GM23248 (cell line): ENCODE data around the gene EPHB6. TPM values are rescaled to one million over a fixed set of nuclear protein-coding genes. Genes with fewer than 3 reads are reported as not detected.

Experiments
- DNase-seq: peaks from one replicate; pipeline ENCODE4 v3.0.0-alpha.2; 2015
- H2AFZ ChIP-seq: fragments of 200-600 bp; sonication (generic); 2 replicates; pipeline ENCODE4 v1.6.1; 2016; ENCODE audit warnings: antibody characterized with exemption
- H3F3A ChIP-seq: fragments of 200-600 bp; sonication (generic); 2 replicates; pipeline ENCODE4 v1.6.1; 2016; ENCODE audit warnings: mild to moderate bottlenecking, antibody characterized with exemption, mixed run types; ENCODE audit not compliant: insufficient read depth
- H3K27ac ChIP-seq: fragments of 200-600 bp; sonication (generic); 2 replicates; pipeline ENCODE4 v1.5.1; 2016; ENCODE audit warnings: mild to moderate bottlenecking
- H3K27me3 ChIP-seq: fragments of 200-600 bp; sonication (generic); replicated peaks from 2 replicates; pipeline ENCODE4 v1.6.1; 2016; ENCODE audit warnings: mild to moderate bottlenecking; ENCODE audit not compliant: insufficient read depth
- H3K36me3 ChIP-seq: fragments of 200-600 bp; sonication (generic); 2 replicates; pipeline ENCODE4 v1.6.1; 2016; ENCODE audit warnings: low read depth, mild to moderate bottlenecking
- H3K4me1 ChIP-seq: fragments of 200-600 bp; sonication (generic); 2 replicates; pipeline ENCODE4 v1.6.1; 2016; ENCODE audit warnings: mild to moderate bottlenecking; ENCODE audit not compliant: insufficient read depth
- H3K4me2 ChIP-seq: fragments of 200-600 bp; sonication (generic); one replicate; pipeline ENCODE4 v1.6.1; 2016; ENCODE audit warnings: mild to moderate bottlenecking; ENCODE audit not compliant: unreplicated experiment
- H3K4me3 ChIP-seq: fragments of 200-600 bp; sonication (generic); 2 replicates; pipeline ENCODE4 v1.5.1; 2016; ENCODE audit warnings: mild to moderate bottlenecking
- H3K79me2 ChIP-seq: fragments of 200-600 bp; sonication (generic); 2 replicates; pipeline ENCODE4 v1.6.1; 2016; ENCODE audit warnings: mild to moderate bottlenecking; ENCODE audit not compliant: insufficient read depth
- H3K9ac ChIP-seq: fragments of 200-600 bp; sonication (generic); 2 replicates; pipeline ENCODE4 v1.6.1; 2016; ENCODE audit warnings: mild to moderate bottlenecking
- H3K9me2 ChIP-seq: fragments of 200-600 bp; sonication (generic); 2 replicates; pipeline ENCODE4 v1.6.1; 2016; ENCODE audit warnings: mixed run types, mild to moderate bottlenecking, moderate library complexity; ENCODE audit not compliant: insufficient read depth
- H3K9me3 ChIP-seq: fragments of 200-600 bp; sonication (generic); one replicate; pipeline ENCODE4 v1.6.1; 2017; ENCODE audit warnings: low read depth
- H4K20me1 ChIP-seq: fragments of 200-600 bp; sonication (generic); 2 replicates; pipeline ENCODE4 v1.6.0; 2016; ENCODE audit not compliant: insufficient read depth
- EZH2 ChIP-seq: fragments of 200-600 bp; sonication (generic); IDR thresholded peaks from 2 replicates; pipeline ENCODE4 v1.6.1; 2018; ENCODE audit warnings: antibody characterized with exemption, mild to moderate bottlenecking; ENCODE audit not compliant: insufficient read depth, poor library complexity, severe bottlenecking
- EZH2phosphoT487 ChIP-seq: fragments of 200-600 bp; sonication (generic); IDR thresholded peaks from 2 replicates; pipeline ENCODE4 v1.6.1; 2018; ENCODE audit warnings: antibody characterized with exemption, moderate library complexity, mild to moderate bottlenecking, low read depth; ENCODE audit not compliant: insufficient read depth
- WGBS, 2 experiments: methylation state at CpG; one replicate each; pipeline ENCODE4 v1.1.6; 2015 to 2017; ENCODE audit warnings: low lambda C conversion rate in 2 of 2, low coverage in 1 of 2; ENCODE audit errors: missing lambda C conversion rate in 2 of 2; 5-methylcytosine and 5-hydroxymethylcytosine counted together
- in situ Hi-C: fragments of 300-500 bp; cut with MboI; formaldehyde crosslinking; loops from 2 replicates; pipeline ENCODE4 v1.15.0; 2020
- polyA plus RNA-seq: library from polyadenylated mRNA; unstranded; fragments of >200 nt; fragmentation: Nextera tagmentation; extraction: Ambion mirVana; gene quantifications from 2 replicates; pipeline ENCODE4 v1.2.1, GENCODE V29; 2016
- total RNA-seq: library from RNA; depleted of rRNA; stranded (reverse); fragments of >200 nt; shearing (Covaris generic); gene quantifications from 2 replicates; pipeline ENCODE4 v1.2.3, GENCODE V29; 2014

EPHB6 gene
- total and polyA plus RNA-seq, 2 experiments from 2014 or later, result 0.11 to 1.2 TPM

GRCh38 chr7:142874837-142875236 is 20.0 kb downstream of the EPHB6 start:
- Histone ChIP-seq H2AFZ (no peak overlapping the region), H3K9me2 (no peaks in the 10 kb centered on the region), H3K27me3 (peaks cover 14% of the 10 kb centered on the region), H3K4me3 (no peak overlapping the region), H3K9ac (no peak overlapping the region), H3K9me3 (no peaks in the 10 kb centered on the region), H3K79me2 (no peaks in the 10 kb centered on the region), H3K27ac (no peak overlapping the region), H3F3A (no peaks in the 10 kb centered on the region), H4K20me1 (no peaks in the 10 kb centered on the region), H3K4me1 (no peaks in the 10 kb centered on the region), H3K4me2 (no peak overlapping the region), H3K36me3 (no peaks in the 10 kb centered on the region)
- WGBS, 2 experiments, result 57 to 65% methylated on average over 6 of the region's 6 CpGs
- in situ Hi-C loops, result loop anchor here (10.0 kb wide), 1 partner anchor 340 kb away; no protein-coding TSS in a partner anchor
- no peak for TF ChIP-seq EZH2
- no peak for TF ChIP-seq EZH2phosphoT487
- DNase-seq, result no peak

GRCh38 chr7:142875456-142875855 is 20.6 kb downstream of the EPHB6 start:
- WGBS, 2 experiments, result 58 to 60% methylated on average over 11 to 14 of the region's 14 CpGs
- Histone ChIP-seq H3K9me2 (no peaks in the 10 kb centered on the region), H3K4me1 (no peaks in the 10 kb centered on the region), H3K4me3 (no peak overlapping the region), H2AFZ (no peak overlapping the region), H3K36me3 (no peaks in the 10 kb centered on the region), H3K4me2 (no peak overlapping the region), H3K27me3 (peaks cover 14% of the 10 kb centered on the region), H4K20me1 (no peaks in the 10 kb centered on the region), H3K79me2 (no peaks in the 10 kb centered on the region), H3K27ac (no peak overlapping the region), H3F3A (no peaks in the 10 kb centered on the region), H3K9me3 (no peaks in the 10 kb centered on the region), H3K9ac (no peak overlapping the region)
- in situ Hi-C loops, result loop anchor here (10.0 kb wide), 1 partner anchor 339 kb away; no protein-coding TSS in a partner anchor
- DNase-seq, result no peak
- no peak for TF ChIP-seq EZH2
- no peak for TF ChIP-seq EZH2phosphoT487

GRCh38 chr7:142876236-142876960 is 21.5 kb downstream of the EPHB6 start:
- in situ Hi-C loops, result loop anchor here (10.0 kb wide), 1 partner anchor 338 kb away; no protein-coding TSS in a partner anchor
- Histone ChIP-seq H4K20me1 (no peaks in the 10 kb centered on the region), H3K4me1 (no peaks in the 10 kb centered on the region), H3K9ac (no peak overlapping the region), H3K9me3 (no peaks in the 10 kb centered on the region), H3K9me2 (no peaks in the 10 kb centered on the region), H3K4me3 (no peak overlapping the region), H3K27ac (no peak overlapping the region), H3K36me3 (no peaks in the 10 kb centered on the region), H3K79me2 (no peaks in the 10 kb centered on the region), H3K27me3 (peaks cover 18% of the 10 kb centered on the region), H3F3A (no peaks in the 10 kb centered on the region), H2AFZ (no peak overlapping the region), H3K4me2 (no peak overlapping the region)
- no peak for DNase-seq
- no peak for TF ChIP-seq EZH2
- no peak for TF ChIP-seq EZH2phosphoT487
- 37 to 46% methylated on average over 9 of the region's 9 CpGs for WGBS, 2 experiments

GRCh38 chr7:142876991-142877910 is 22.4 kb downstream of the EPHB6 start:
- no peak overlapping the region for H3K9ac ChIP-seq
- in situ Hi-C loops, result loop anchor here (10.0 kb wide), 1 partner anchor 338 kb away; no protein-coding TSS in a partner anchor
- no peaks in the 10 kb centered on the region for H4K20me1 ChIP-seq
- no peak overlapping the region for H3K4me3 ChIP-seq
- H3K27me3 ChIP-seq, result peaks cover 22% of the 10 kb centered on the region
- no peak overlapping the region for H3K27ac ChIP-seq
- no peaks in the 10 kb centered on the region for H3K4me1 ChIP-seq
- TF ChIP-seq EZH2phosphoT487 (no peak), EZH2 (no peak)
- no peak overlapping the region for H3K4me2 ChIP-seq
- no peak overlapping the region for H2AFZ ChIP-seq
- no peaks in the 10 kb centered on the region for H3F3A ChIP-seq
- no peaks in the 10 kb centered on the region for H3K9me2 ChIP-seq
- DNase-seq, result no peak
- no peaks in the 10 kb centered on the region for H3K36me3 ChIP-seq
- 48 to 51% methylated on average over 18 of the region's 18 CpGs for WGBS, 2 experiments
- no peaks in the 10 kb centered on the region for H3K9me3 ChIP-seq
- H3K79me2 ChIP-seq, result no peaks in the 10 kb centered on the region
